CD4-positive, CD25-positive, alpha-beta regulatory T cell (primary cell): ENCODE results near the gene TMEM132C. TPM values are rescaled to one million over a fixed set of nuclear protein-coding genes. Genes with fewer than 3 reads are reported as not detected.

Experiments used
- ATAC-seq, 2 donors: fragments of 150-1000 bp; cut with Tn5 transposase; one replicate each; pipeline ENCODE4 v1.10.0; 2021; ENCODE audit warnings: low read depth in 2 of 2, moderate number of reproducible peaks in 2 of 2, moderate library complexity in 1 of 2
- DNase-seq, 3 donors: peaks; one replicate each; pipeline versions ENCODE4 v3.0.0 to v3.0.0-alpha.2; 2012 to 2022; ENCODE audit warnings: mixed read lengths in 1 of 3
- H3K27ac ChIP-seq: one replicate; pipeline ENCODE4 v1.7.0; 2013; ENCODE audit warnings: mild to moderate bottlenecking, low read length; ENCODE audit not compliant: insufficient read depth, poor library complexity, severe bottlenecking
- H3K27me3 ChIP-seq: one replicate; pipeline ENCODE4 v1.7.0; 2013; ENCODE audit warnings: low read length; ENCODE audit not compliant: control insufficient read depth, insufficient read depth
- H3K36me3 ChIP-seq: one replicate; pipeline ENCODE4 v1.7.0; 2013; ENCODE audit warnings: mild to moderate bottlenecking, low read length, moderate library complexity; ENCODE audit not compliant: control insufficient read depth, insufficient read depth
- H3K4me1 ChIP-seq: 2 replicates; pipeline ENCODE4 v1.7.0; 2013; ENCODE audit warnings: mild to moderate bottlenecking, low read length; ENCODE audit not compliant: insufficient read depth, control insufficient read depth, poor library complexity, severe bottlenecking
- H3K4me3 ChIP-seq: one replicate; pipeline ENCODE4 v1.7.0; 2013; ENCODE audit warnings: low read depth, mild to moderate bottlenecking, low read length, moderate library complexity
- H3K9me3 ChIP-seq, 2 experiments: 1 replicate in 1 of 2; 2 replicates in 1 of 2; pipeline ENCODE4 v1.7.0; 2013; ENCODE audit warnings: low read length in 2 of 2, mild to moderate bottlenecking in 1 of 2, moderate library complexity in 1 of 2; ENCODE audit not compliant: control insufficient read depth in 2 of 2
- H3K27ac Mint-ChIP-seq, 3 donors: one replicate each; pipeline ENCODE4 v1.8.0; 2020 to 2022; ENCODE audit warnings: mild to moderate bottlenecking in 3 of 3, mixed read lengths in 3 of 3, moderate library complexity in 2 of 3
- H3K27me3 Mint-ChIP-seq: one replicate; pipeline ENCODE4 v1.8.0; 2022; ENCODE audit warnings: mild to moderate bottlenecking, mixed read lengths
- H3K36me3 Mint-ChIP-seq: one replicate; pipeline ENCODE4 v1.8.0; 2020; ENCODE audit warnings: mixed read lengths
- H3K4me1 Mint-ChIP-seq, 4 donors: one replicate each; pipeline ENCODE4 v1.8.0; 2020 to 2022; ENCODE audit warnings: mixed read lengths in 4 of 4, mild to moderate bottlenecking in 1 of 4
- H3K4me3 Mint-ChIP-seq, 4 donors: one replicate each; pipeline ENCODE4 v1.8.0; 2020 to 2022; ENCODE audit warnings: mild to moderate bottlenecking in 4 of 4, mixed read lengths in 4 of 4, moderate library complexity in 3 of 4
- H3K9me3 Mint-ChIP-seq, 7 donors: one replicate each; pipeline ENCODE4 v1.8.0; 2020 to 2022; ENCODE audit warnings: mixed read lengths in 7 of 7, mild to moderate bottlenecking in 3 of 7, moderate library complexity in 2 of 7
- polyA plus RNA-seq, 4 donors: library from polyadenylated mRNA; unstranded; fragments of 300-500 nt; fragmentation: Illumina TruSeq; gene quantifications; one replicate each; pipeline ENCODE4 v1.2.3, GENCODE V29; 2021
- total RNA-seq: library from RNA; stranded (reverse); gene quantifications from one replicate; pipeline ENCODE4 v1.2.3, GENCODE V29; 2022

TMEM132C gene
- total and polyA plus RNA-seq, 5 donors from 2014 or later: 0.06 TPM; not detected in 4

GRCh38 chr12:128450810-128451209, 183.8 kb downstream of the TMEM132C start:
- no peaks in the 10 kb centered on the region for H3K27me3 ChIP-seq
- Mint-ChIP-seq H3K27me3 (peaks cover 4% of the 10 kb centered on the region), H3K4me1 (no peaks in the 10 kb centered on the region), H3K9me3 (peaks cover 0 to 5% (median 0%) of the 10 kb centered on the region in 7 donors), H3K4me3 (no peak overlapping the region), H3K27ac (no peak overlapping the region), H3K36me3 (no peaks in the 10 kb centered on the region)
- H3K36me3 ChIP-seq: no peaks in the 10 kb centered on the region
- H3K4me3 ChIP-seq: no peak overlapping the region
- no peaks in the 10 kb centered on the region for H3K4me1 ChIP-seq
- no peaks in the 10 kb centered on the region for H3K9me3 ChIP-seq
- H3K27ac ChIP-seq: no peak overlapping the region
- ATAC-seq: no peak
- no peak for DNase-seq

GRCh38 chr12:128455851-128456250, 188.9 kb downstream of the TMEM132C start:
- Histone ChIP-seq H3K36me3 (no peaks in the 10 kb centered on the region), H3K27ac (no peak overlapping the region), H3K9me3 (no peaks in the 10 kb centered on the region), H3K4me3 (no peak overlapping the region), H3K27me3 (no peaks in the 10 kb centered on the region), H3K4me1 (no peaks in the 10 kb centered on the region)
- H3K27me3 Mint-ChIP-seq: peaks cover 5% of the 10 kb centered on the region
- no peak overlapping the region for H3K4me3 Mint-ChIP-seq
- no peak overlapping the region for H3K27ac Mint-ChIP-seq
- H3K36me3 Mint-ChIP-seq: no peaks in the 10 kb centered on the region
- DNase-seq (no peak), ATAC-seq (no peak)
- H3K9me3 Mint-ChIP-seq: peaks cover 0 to 8% (median 4%) of the 10 kb centered on the region in 7 donors
- no peaks in the 10 kb centered on the region for H3K4me1 Mint-ChIP-seq

GRCh38 chr12:128456922-128457321, 190.0 kb downstream of the TMEM132C start:
- Mint-ChIP-seq H3K36me3 (no peaks in the 10 kb centered on the region), H3K9me3 (peaks cover 0 to 8% (median 4%) of the 10 kb centered on the region in 7 donors), H3K4me1 (no peaks in the 10 kb centered on the region), H3K4me3 (no peak overlapping the region), H3K27me3 (peaks cover 5% of the 10 kb centered on the region), H3K27ac (no peak overlapping the region)
- Histone ChIP-seq H3K27me3 (no peaks in the 10 kb centered on the region), H3K36me3 (no peaks in the 10 kb centered on the region), H3K27ac (no peak overlapping the region), H3K4me3 (no peak overlapping the region), H3K4me1 (no peaks in the 10 kb centered on the region), H3K9me3 (no peaks in the 10 kb centered on the region)
- DNase-seq (no peak), ATAC-seq (no peak)

- H3K4me3 Mint-ChIP-seq: no peak overlapping the region
- H3K4me1 Mint-ChIP-seq: no peaks in the 10 kb centered on the region
- no peak for ATAC-seq
- Histone ChIP-seq H3K4me1 (no peaks in the 10 kb centered on the region), H3K9me3 (no peaks in the 10 kb centered on the region), H3K36me3 (no peaks in the 10 kb centered on the region), H3K27ac (no peak overlapping the region), H3K27me3 (no peaks in the 10 kb centered on the region), H3K4me3 (no peak overlapping the region)
- H3K27ac Mint-ChIP-seq: no peak overlapping the region
- peaks cover 5% of the 10 kb centered on the region for H3K27me3 Mint-ChIP-seq
- no peak for DNase-seq
- no peaks in the 10 kb centered on the region for H3K36me3 Mint-ChIP-seq
- peaks cover 0 to 10% (median 4%) of the 10 kb centered on the region in 7 donors for H3K9me3 Mint-ChIP-seq
Observed at GRCh38 chr12:128458301-128458974, 191.5 kb downstream of the TMEM132C start.

GRCh38 chr12:128459067-128459466, 192.1 kb downstream of the TMEM132C start:
- Mint-ChIP-seq H3K36me3 (no peaks in the 10 kb centered on the region), H3K27ac (no peak overlapping the region), H3K27me3 (peaks cover 5% of the 10 kb centered on the region), H3K4me1 (no peaks in the 10 kb centered on the region), H3K9me3 (peaks cover 0 to 8% (median 4%) of the 10 kb centered on the region in 7 donors), H3K4me3 (no peak overlapping the region)
- H3K27ac ChIP-seq: no peak overlapping the region
- no peak overlapping the region for H3K4me3 ChIP-seq
- DNase-seq: no peak
- no peaks in the 10 kb centered on the region for H3K4me1 ChIP-seq
- no peaks in the 10 kb centered on the region for H3K9me3 ChIP-seq
- H3K36me3 ChIP-seq: no peaks in the 10 kb centered on the region
- no peaks in the 10 kb centered on the region for H3K27me3 ChIP-seq
- ATAC-seq: no peak

GRCh38 chr12:128463881-128464280, 196.9 kb downstream of the TMEM132C start:
- Histone ChIP-seq H3K9me3 (no peaks in the 10 kb centered on the region), H3K4me3 (no peak overlapping the region), H3K36me3 (no peaks in the 10 kb centered on the region), H3K27me3 (no peaks in the 10 kb centered on the region), H3K4me1 (no peaks in the 10 kb centered on the region), H3K27ac (no peak overlapping the region)
- ATAC-seq: no peak
- DNase-seq: no peak
- H3K36me3 Mint-ChIP-seq: no peaks in the 10 kb centered on the region
- H3K9me3 Mint-ChIP-seq: peaks cover 0 to 10% (median 3%) of the 10 kb centered on the region in 7 donors
- no peak overlapping the region for H3K27ac Mint-ChIP-seq
- H3K4me3 Mint-ChIP-seq: no peak overlapping the region
- H3K4me1 Mint-ChIP-seq: no peaks in the 10 kb centered on the region
- H3K27me3 Mint-ChIP-seq: no peaks in the 10 kb centered on the region

- H3K4me3 ChIP-seq: no peak overlapping the region
- Mint-ChIP-seq H3K27me3 (no peaks in the 10 kb centered on the region), H3K4me1 (no peaks in the 10 kb centered on the region), H3K27ac (no peak overlapping the region), H3K4me3 (no peak overlapping the region), H3K9me3 (peaks cover 0 to 7% (median under 1%) of the 10 kb centered on the region in 7 donors), H3K36me3 (no peaks in the 10 kb centered on the region)
- H3K4me1 ChIP-seq: no peaks in the 10 kb centered on the region
- no peaks in the 10 kb centered on the region for H3K27me3 ChIP-seq
- ATAC-seq (no peak), DNase-seq (no peak)
- no peak overlapping the region for H3K27ac ChIP-seq
- no peaks in the 10 kb centered on the region for H3K9me3 ChIP-seq
- no peaks in the 10 kb centered on the region for H3K36me3 ChIP-seq
Observed at GRCh38 chr12:128467882-128468281, 200.9 kb downstream of the TMEM132C start.

GRCh38 chr12:128468926-128469325, 202.0 kb downstream of the TMEM132C start:
- no peaks in the 10 kb centered on the region for H3K4me1 Mint-ChIP-seq
- no peaks in the 10 kb centered on the region for H3K27me3 ChIP-seq

More at GRCh38 chr12:128468926-128469325, 202.0 kb downstream of the TMEM132C start:
- no peak for DNase-seq
- ATAC-seq: no peak
- H3K27ac ChIP-seq: no peak overlapping the region
- H3K36me3 ChIP-seq: no peaks in the 10 kb centered on the region
- peaks cover 4% of the 10 kb centered on the region for H3K27me3 Mint-ChIP-seq
- peaks cover 0 to 15% (median 4%) of the 10 kb centered on the region in 7 donors for H3K9me3 Mint-ChIP-seq
- no peak overlapping the region for H3K4me3 ChIP-seq
- H3K9me3 ChIP-seq: no peaks in the 10 kb centered on the region
- H3K4me1 ChIP-seq: no peaks in the 10 kb centered on the region
- no peak overlapping the region for H3K4me3 Mint-ChIP-seq
- H3K27ac Mint-ChIP-seq: no peak overlapping the region
- H3K36me3 Mint-ChIP-seq: no peaks in the 10 kb centered on the region
